HepG2 (cell line): ENCODE results near the gene HS3ST3A1. TPM values are rescaled to one million over a fixed set of nuclear protein-coding genes. Genes with fewer than 3 reads are reported as not detected.

ENCODE experiments used
- ATAC-seq: fragments of 200-7000 bp; cut with Tn5 transposase; 3 replicates; pipeline ENCODE4 v1.9.1; 2020; ENCODE audit warnings: mild to moderate bottlenecking, moderate library complexity
- BruUV-seq: library from RNA; stranded (reverse); fragments of 400-500 nt; replicated peaks from 2 replicates; lab custom pipeline; 2021; lab: Mats Ljungman, UMichigan
- CTCF ChIA-PET: fragments of 300-600 bp; formaldehyde crosslinking; extraction: SDS; loops from one replicate; lab custom pipeline; 2021; ENCODE audit warnings: low total read pairs, inconsistent platforms, low intra/inter-chr PET ratio; lab: Yijun Ruan, JAX
- POLR2A ChIA-PET: fragments of 350-600 bp; sonication (Branson Sonifier 250); formaldehyde crosslinking; loops from one replicate; lab custom pipeline; 2020; ENCODE audit warnings: antibody characterized with exemption, inconsistent platforms; lab: Yijun Ruan, JAX
- DNase-seq: peaks from one replicate; pipeline ENCODE4 v3.0.0-alpha.2; 2015; ENCODE audit warnings: low spot score
- FAIRE-seq: peaks from 3 replicates; lab custom pipeline; 2011; peaks lifted over from hg19 to GRCh38; lab: Jason Lieb, UNC
- H2AFZ ChIP-seq: one replicate; pipeline ENCODE4 v1.6.1; 2011; ENCODE audit warnings: low read length, inconsistent platforms
- H3K27ac ChIP-seq: fragments of 300-600 bp; 3 replicates; pipeline ENCODE4 v1.8.0; 2011; ENCODE audit warnings: mixed run types, mild to moderate bottlenecking, mixed read lengths, low read length, inconsistent platforms; ENCODE audit not compliant: insufficient read depth; ENCODE audit errors: extremely low read length
- H3K27me3 ChIP-seq, 2 experiments: fragments of 200-600 bp in 1 of 2; 2 replicates in 1 of 2; 3 replicates in 1 of 2; pipeline versions ENCODE4 v1.6.0 to v1.8.0; 2011; ENCODE audit warnings: low read length in 2 of 2, mild to moderate bottlenecking in 2 of 2, moderate library complexity in 2 of 2, inconsistent platforms in 1 of 2; ENCODE audit not compliant: insufficient read depth in 2 of 2, control insufficient read depth in 1 of 2
- H3K36me3 ChIP-seq, 2 experiments: fragments of 200-600 bp in 1 of 2; replicated peaks in 1 of 2; 2 replicates in 1 of 2; 3 replicates in 1 of 2; pipeline versions ENCODE4 v1.5.1 to v1.8.0; 2011; ENCODE audit warnings: low read length in 2 of 2, inconsistent platforms in 1 of 2; ENCODE audit not compliant: insufficient read depth in 2 of 2, control insufficient read depth in 1 of 2
- H3K4me1 ChIP-seq: 2 replicates; pipeline ENCODE4 v1.5.1; 2012; ENCODE audit warnings: low read length, inconsistent platforms; ENCODE audit not compliant: insufficient read depth
- H3K4me2 ChIP-seq: 2 replicates; pipeline ENCODE4 v1.6.0; 2011; ENCODE audit warnings: low read depth, low read length, inconsistent platforms
- H3K4me3 ChIP-seq, 3 experiments: fragments of 200-600 bp in 1 of 3; sonication (generic), shearing (Covaris generic) in 1 of 3; replicated peaks in 1 of 3; 2 replicates each; pipeline ENCODE4 v1.5.1; 2011 to 2016; ENCODE audit warnings: low read length in 3 of 3, inconsistent platforms in 2 of 3, low read depth in 2 of 3, mild to moderate bottlenecking in 2 of 3, control low read depth in 1 of 3, mixed read lengths in 1 of 3; ENCODE audit not compliant: insufficient read depth in 1 of 3
- H3K79me2 ChIP-seq: one replicate; pipeline ENCODE4 v1.6.1; 2011; ENCODE audit warnings: low read length, inconsistent platforms; ENCODE audit not compliant: insufficient read depth
- H3K9ac ChIP-seq: 2 replicates; pipeline ENCODE4 v1.6.0; 2011; ENCODE audit warnings: mild to moderate bottlenecking, low read depth, low read length, inconsistent platforms; ENCODE audit not compliant: insufficient read depth
- H3K9me3 ChIP-seq: 2 replicates; pipeline ENCODE4 v1.5.1; 2012; ENCODE audit warnings: mild to moderate bottlenecking, low read length
- H4K20me1 ChIP-seq: 2 replicates; pipeline ENCODE4 v1.6.0; 2011; ENCODE audit warnings: inconsistent platforms, mild to moderate bottlenecking, low read length, moderate library complexity; ENCODE audit not compliant: insufficient read depth
- FLYWCH1 ChIP-seq: sonication (generic); formaldehyde crosslinking; IDR thresholded peaks from 2 replicates; pipeline ENCODE4 v1.8.1; 2023; ENCODE audit warnings: mild to moderate bottlenecking, missing genetic modification reagents
- SSRP1 ChIP-seq: IDR thresholded peaks from 2 replicates; pipeline ENCODE4 v1.6.1; 2016; ENCODE audit warnings: control low read depth
- TBP ChIP-seq: sonication (generic); formaldehyde crosslinking; IDR thresholded peaks from 2 replicates; pipeline ENCODE4 v1.5.0; 2020; ENCODE audit warnings: missing genetic modification reagents
- ZNF737 ChIP-seq: sonication (generic); formaldehyde crosslinking; IDR thresholded peaks from 2 replicates; pipeline ENCODE4 v1.5.0; 2020; ENCODE audit warnings: missing genetic modification reagents, mild to moderate bottlenecking, borderline replicate concordance
- WGBS: methylation state at CpG from one replicate; pipeline ENCODE4 v1.1.6; 2017; ENCODE audit warnings: low lambda C conversion rate; 5-methylcytosine and 5-hydroxymethylcytosine counted together
- in situ Hi-C: cut with HindIII; loops from 2 replicates; pipeline ENCODE4 v1.10.0; 2017; ENCODE audit warnings: low pct_unique_long_range_greater_than_20kb; ENCODE audit not compliant: extremely low pct_ligation_motif_present
- intact Hi-C: fragments of 100-400 bp; cut with micrococcal nuclease; formaldehyde crosslinking; loops from one replicate; pipeline ENCODE4 v1.10.0; 2022; ENCODE audit not compliant: unreplicated experiment
- polyA plus RNA-seq, 8 experiments: library from polyadenylated mRNA; depleted of rRNA in 3 of 8; stranded (reverse) in 7 of 8; unstranded in 1 of 8; fragments of >200 nt; fragmentation: Illumina TruSeq in 4 of 8; extraction: Trizol in 4 of 8; gene quantifications; 2 replicates each; pipeline versions ENCODE4 v1.2.1 to v1.2.3, GENCODE V29; 2011 to 2016; ENCODE audit warnings: low read depth in 4 of 8, missing spikeins in 1 of 8, mixed read lengths in 1 of 8; ENCODE audit not compliant: insufficient read depth in 1 of 8
- total RNA-seq, 5 experiments: library from RNA; depleted of rRNA; stranded (reverse); fragments of >200 nt; fragmentation: Illumina TruSeq; extraction: Trizol; gene quantifications; 2 replicates each; pipeline ENCODE4 v1.2.3, GENCODE V29; 2016; ENCODE audit warnings: low read depth in 1 of 5
- TF ChIP-seq, protein P1 (sequence below): sonication (generic); formaldehyde crosslinking; IDR thresholded peaks from 2 replicates; pipeline ENCODE4 v1.5.1; 2020; ENCODE audit warnings: mild to moderate bottlenecking, missing genetic modification reagents, borderline replicate concordance
- TF ChIP-seq, protein P2 (sequence below): IDR thresholded peaks from 2 replicates; pipeline ENCODE4 v1.6.1; 2018; ENCODE audit warnings: missing genetic modification reagents
- TF ChIP-seq, protein P3 (sequence below): sonication (generic); formaldehyde crosslinking; IDR thresholded peaks from 2 replicates; pipeline ENCODE4 v1.8.1; 2023; ENCODE audit warnings: mild to moderate bottlenecking, inconsistent platforms, moderate library complexity, missing genetic modification reagents, borderline replicate concordance
- TF ChIP-seq, protein P4 (sequence below): sonication (generic); formaldehyde crosslinking; IDR thresholded peaks from 2 replicates; pipeline ENCODE4 v1.4.0; 2020; ENCODE audit warnings: missing genetic modification reagents
- TF ChIP-seq, protein P5 (sequence below): sonication (generic); formaldehyde crosslinking; IDR thresholded peaks from 2 replicates; pipeline ENCODE4 v1.5.0; 2020; ENCODE audit warnings: missing genetic modification reagents
- TF ChIP-seq, protein P6 (sequence below): IDR thresholded peaks from 2 replicates; pipeline ENCODE4 v1.6.1; 2016

Gene HS3ST3A1
- total and polyA plus RNA-seq, 2 of the 13 experiments (the other 11 are each of a cell fraction or from before 2014, with no cell fraction given): 1.3 to 3.5 TPM

DNA sequence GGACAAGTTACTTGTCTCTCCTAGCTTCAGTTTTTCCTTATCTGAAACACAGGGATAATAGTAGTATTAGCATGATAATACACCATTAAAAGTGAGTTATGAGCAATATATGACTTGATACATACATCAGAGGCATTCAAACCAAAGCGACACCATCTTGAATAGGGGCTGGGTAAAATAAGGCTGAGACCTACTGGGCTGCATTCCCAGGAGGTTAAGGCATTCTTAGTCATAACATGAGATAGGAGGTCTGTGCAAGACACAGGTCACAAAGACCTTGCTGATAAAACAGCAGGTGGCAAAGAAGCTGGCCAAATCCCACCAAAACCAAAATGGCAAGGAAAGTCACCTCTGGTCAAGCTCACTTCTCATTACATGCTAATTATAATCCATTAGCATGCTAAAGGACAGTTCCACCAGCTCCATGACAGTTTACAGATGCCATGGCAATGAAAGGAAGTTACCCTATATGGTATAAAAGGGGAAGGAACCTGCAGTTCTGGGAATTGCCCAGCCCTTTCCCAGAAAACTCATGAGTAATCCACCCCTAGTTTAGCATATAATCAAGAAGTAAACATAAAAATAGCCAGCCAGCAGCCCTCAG, 37.2 kb upstream of the HS3ST3A1 start:
- DNase-seq (no peak), ATAC-seq (no peak), FAIRE-seq (no peak)
- ChIA-PET POLR2A (no interaction called here), CTCF (no interaction called here)
- BruUV-seq: no TSS peak
- H3K4me1 ChIP-seq: no peaks in the 10 kb centered on the region
- H3K4me2 ChIP-seq: no peak overlapping the region
- peaks cover 0 to 4% of the 10 kb centered on the region in 2 experiments; a peak in 1 of 5 replicates for H3K27me3 ChIP-seq
- no peaks in the 10 kb centered on the region for H3K79me2 ChIP-seq
- H2AFZ ChIP-seq: no peak overlapping the region
- intact Hi-C loops: no loop called here
- H3K4me3 ChIP-seq: no peak overlapping the region
- no peaks in the 10 kb centered on the region for H3K36me3 ChIP-seq
- H3K9me3 ChIP-seq: no peaks in the 10 kb centered on the region
- in situ Hi-C loops: no loop called here
- no peak overlapping the region for H3K9ac ChIP-seq
- H4K20me1 ChIP-seq: no peaks in the 10 kb centered on the region
- TF ChIP-seq SSRP1 (no peak), TBP (CRISPR knock-in tag) (no peak), ZNF737 (CRISPR knock-in tag) (no peak), FLYWCH1 (no peak)
- TF ChIP-seq, protein P1, sequence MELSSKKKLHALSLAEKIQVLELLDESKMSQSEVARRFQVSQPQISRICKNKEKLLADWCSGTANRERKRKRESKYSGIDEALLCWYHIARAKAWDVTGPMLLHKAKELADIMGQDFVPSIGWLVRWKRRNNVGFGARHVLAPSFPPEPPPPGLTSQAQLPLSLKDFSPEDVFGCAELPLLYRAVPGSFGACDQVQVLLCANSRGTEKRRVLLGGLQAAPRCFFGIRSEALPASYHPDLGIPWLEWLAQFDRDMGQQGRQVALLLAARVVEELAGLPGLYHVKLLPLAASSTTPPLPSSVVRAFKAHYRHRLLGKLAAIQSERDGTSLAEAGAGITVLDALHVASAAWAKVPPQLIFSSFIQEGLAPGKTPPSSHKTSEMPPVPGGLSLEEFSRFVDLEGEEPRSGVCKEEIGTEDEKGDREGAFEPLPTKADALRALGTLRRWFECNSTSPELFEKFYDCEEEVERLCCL (CRISPR knock-in tag): no peak
- TF ChIP-seq, protein P2, sequence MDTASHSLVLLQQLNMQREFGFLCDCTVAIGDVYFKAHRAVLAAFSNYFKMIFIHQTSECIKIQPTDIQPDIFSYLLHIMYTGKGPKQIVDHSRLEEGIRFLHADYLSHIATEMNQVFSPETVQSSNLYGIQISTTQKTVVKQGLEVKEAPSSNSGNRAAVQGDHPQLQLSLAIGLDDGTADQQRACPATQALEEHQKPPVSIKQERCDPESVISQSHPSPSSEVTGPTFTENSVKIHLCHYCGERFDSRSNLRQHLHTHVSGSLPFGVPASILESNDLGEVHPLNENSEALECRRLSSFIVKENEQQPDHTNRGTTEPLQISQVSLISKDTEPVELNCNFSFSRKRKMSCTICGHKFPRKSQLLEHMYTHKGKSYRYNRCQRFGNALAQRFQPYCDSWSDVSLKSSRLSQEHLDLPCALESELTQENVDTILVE: no peak
- TF ChIP-seq, protein P3, sequence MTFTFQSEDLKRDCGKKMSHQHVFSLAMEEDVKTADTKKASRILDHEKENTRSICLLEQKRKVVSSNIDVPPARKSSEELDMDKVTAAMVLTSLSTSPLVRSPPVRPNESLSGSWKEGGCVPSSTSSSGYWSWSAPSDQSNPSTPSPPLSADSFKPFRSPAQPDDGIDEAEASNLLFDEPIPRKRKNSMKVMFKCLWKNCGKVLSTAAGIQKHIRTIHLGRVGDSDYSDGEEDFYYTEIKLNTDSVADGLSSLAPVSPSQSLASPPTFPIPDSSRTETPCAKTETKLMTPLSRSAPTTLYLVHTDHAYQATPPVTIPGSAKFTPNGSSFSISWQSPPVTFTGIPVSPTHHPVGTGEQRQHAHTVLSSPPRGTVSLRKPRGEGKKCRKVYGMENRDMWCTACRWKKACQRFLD: no peak
- TF ChIP-seq, protein P4, sequence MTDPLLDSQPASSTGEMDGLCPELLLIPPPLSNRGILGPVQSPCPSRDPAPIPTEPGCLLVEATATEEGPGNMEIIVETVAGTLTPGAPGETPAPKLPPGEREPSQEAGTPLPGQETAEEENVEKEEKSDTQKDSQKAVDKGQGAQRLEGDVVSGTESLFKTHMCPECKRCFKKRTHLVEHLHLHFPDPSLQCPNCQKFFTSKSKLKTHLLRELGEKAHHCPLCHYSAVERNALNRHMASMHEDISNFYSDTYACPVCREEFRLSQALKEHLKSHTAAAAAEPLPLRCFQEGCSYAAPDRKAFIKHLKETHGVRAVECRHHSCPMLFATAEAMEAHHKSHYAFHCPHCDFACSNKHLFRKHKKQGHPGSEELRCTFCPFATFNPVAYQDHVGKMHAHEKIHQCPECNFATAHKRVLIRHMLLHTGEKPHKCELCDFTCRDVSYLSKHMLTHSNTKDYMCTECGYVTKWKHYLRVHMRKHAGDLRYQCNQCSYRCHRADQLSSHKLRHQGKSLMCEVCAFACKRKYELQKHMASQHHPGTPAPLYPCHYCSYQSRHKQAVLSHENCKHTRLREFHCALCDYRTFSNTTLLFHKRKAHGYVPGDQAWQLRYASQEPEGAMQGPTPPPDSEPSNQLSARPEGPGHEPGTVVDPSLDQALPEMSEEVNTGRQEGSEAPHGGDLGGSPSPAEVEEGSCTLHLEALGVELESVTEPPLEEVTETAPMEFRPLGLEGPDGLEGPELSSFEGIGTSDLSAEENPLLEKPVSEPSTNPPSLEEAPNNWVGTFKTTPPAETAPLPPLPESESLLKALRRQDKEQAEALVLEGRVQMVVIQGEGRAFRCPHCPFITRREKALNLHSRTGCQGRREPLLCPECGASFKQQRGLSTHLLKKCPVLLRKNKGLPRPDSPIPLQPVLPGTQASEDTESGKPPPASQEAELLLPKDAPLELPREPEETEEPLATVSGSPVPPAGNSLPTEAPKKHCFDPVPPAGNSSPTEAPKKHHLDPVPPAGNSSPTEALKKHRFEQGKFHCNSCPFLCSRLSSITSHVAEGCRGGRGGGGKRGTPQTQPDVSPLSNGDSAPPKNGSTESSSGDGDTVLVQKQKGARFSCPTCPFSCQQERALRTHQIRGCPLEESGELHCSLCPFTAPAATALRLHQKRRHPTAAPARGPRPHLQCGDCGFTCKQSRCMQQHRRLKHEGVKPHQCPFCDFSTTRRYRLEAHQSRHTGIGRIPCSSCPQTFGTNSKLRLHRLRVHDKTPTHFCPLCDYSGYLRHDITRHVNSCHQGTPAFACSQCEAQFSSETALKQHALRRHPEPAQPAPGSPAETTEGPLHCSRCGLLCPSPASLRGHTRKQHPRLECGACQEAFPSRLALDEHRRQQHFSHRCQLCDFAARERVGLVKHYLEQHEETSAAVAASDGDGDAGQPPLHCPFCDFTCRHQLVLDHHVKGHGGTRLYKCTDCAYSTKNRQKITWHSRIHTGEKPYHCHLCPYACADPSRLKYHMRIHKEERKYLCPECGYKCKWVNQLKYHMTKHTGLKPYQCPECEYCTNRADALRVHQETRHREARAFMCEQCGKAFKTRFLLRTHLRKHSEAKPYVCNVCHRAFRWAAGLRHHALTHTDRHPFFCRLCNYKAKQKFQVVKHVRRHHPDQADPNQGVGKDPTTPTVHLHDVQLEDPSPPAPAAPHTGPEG (CRISPR knock-in tag): no peak
- TF ChIP-seq, protein P5, sequence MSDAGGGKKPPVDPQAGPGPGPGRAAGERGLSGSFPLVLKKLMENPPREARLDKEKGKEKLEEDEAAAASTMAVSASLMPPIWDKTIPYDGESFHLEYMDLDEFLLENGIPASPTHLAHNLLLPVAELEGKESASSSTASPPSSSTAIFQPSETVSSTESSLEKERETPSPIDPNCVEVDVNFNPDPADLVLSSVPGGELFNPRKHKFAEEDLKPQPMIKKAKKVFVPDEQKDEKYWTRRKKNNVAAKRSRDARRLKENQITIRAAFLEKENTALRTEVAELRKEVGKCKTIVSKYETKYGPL: no peak
- TF ChIP-seq, protein P6, sequence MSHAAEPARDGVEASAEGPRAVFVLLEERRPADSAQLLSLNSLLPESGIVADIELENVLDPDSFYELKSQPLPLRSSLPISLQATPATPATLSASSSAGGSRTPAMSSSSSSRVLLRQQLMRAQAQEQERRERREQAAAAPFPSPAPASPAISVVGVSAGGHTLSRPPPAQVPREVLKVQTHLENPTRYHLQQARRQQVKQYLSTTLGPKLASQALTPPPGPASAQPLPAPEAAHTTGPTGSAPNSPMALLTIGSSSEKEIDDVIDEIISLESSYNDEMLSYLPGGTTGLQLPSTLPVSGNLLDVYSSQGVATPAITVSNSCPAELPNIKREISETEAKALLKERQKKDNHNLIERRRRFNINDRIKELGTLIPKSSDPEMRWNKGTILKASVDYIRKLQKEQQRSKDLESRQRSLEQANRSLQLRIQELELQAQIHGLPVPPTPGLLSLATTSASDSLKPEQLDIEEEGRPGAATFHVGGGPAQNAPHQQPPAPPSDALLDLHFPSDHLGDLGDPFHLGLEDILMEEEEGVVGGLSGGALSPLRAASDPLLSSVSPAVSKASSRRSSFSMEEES (CRISPR knock-in tag): no peak
- 50% methylated on average over 1 of the region's 1 CpG for WGBS
- H3K27ac ChIP-seq: no peak overlapping the region
